ENCODE data around the gene GRID1. TPM values are rescaled to one million over a fixed set of nuclear protein-coding genes. Genes with fewer than 3 reads are reported as not detected.

The GRID1 gene
- total RNA-seq, 1 donor from 2014 or later: 0.22 TPM

- no peaks in the 10 kb centered on the region for H3K27me3 Mint-ChIP-seq
Observed at GRCh38 chr10:85557706-85558105, 808.9 kb downstream of the GRID1 start.

GRCh38 chr10:85557077-85557476 lies 809.5 kb downstream of the GRID1 start:
- DNase-seq (ENCODE audit: low spot score, unreplicated experiment): no peak
- H3K4me1 Mint-ChIP-seq (ENCODE audit: low read depth): peaks cover 2% of the 10 kb centered on the region
- H3K27me3 Mint-ChIP-seq: no peaks in the 10 kb centered on the region
- H3K27ac Mint-ChIP-seq: no peak overlapping the region
- H3K9me3 Mint-ChIP-seq (ENCODE audit: low read depth): no peaks in the 10 kb centered on the region
- no peak overlapping the region for H3K4me3 Mint-ChIP-seq (ENCODE audit: low read depth)
- H3K36me3 Mint-ChIP-seq (ENCODE audit: insufficient read depth): no peaks in the 10 kb centered on the region
- no peak for TF ChIP-seq CTCF (IDR thresholded peaks at IDR 0.05; ENCODE audit: unreplicated experiment)

More at GRCh38 chr10:85557706-85558105, 808.9 kb downstream of the GRID1 start:
- Mint-ChIP-seq H3K4me1 (ENCODE audit: low read depth) (peaks cover under 1% of the 10 kb centered on the region), H3K9me3 (ENCODE audit: low read depth) (no peaks in the 10 kb centered on the region), H3K36me3 (ENCODE audit: insufficient read depth) (no peaks in the 10 kb centered on the region), H3K4me3 (ENCODE audit: low read depth) (no peak overlapping the region), H3K27ac (no peak overlapping the region)
- no peak for DNase-seq (ENCODE audit: low spot score, unreplicated experiment)
- no peak for TF ChIP-seq CTCF (IDR thresholded peaks at IDR 0.05; ENCODE audit: unreplicated experiment)

Small RNA genes within 50 kb of the gene (microRNA-seq; reads per million reads assigned to microRNA genes)
- gene MIR346 (ENCODE audit: borderline number of aligned reads, unreplicated experiment): 3.0 reads per million

Other genes with a start within 250 kb of the GRID1 start
- gene WAPL, start 155.0 kb upstream of the GRID1 start, total RNA-seq: 47.9 and 49.6 TPM in 2 replicates

Data from progenitor cell of endocrine pancreas (in vitro differentiated cells).